ENCODE measurements around the gene MTMR3.
"Not testable (repeated sequence)": the region's sequence is repeated elsewhere in the genome, so short reads cannot be mapped to it uniquely, and the experiment has no call there.

The MTMR3 gene

DNA sequence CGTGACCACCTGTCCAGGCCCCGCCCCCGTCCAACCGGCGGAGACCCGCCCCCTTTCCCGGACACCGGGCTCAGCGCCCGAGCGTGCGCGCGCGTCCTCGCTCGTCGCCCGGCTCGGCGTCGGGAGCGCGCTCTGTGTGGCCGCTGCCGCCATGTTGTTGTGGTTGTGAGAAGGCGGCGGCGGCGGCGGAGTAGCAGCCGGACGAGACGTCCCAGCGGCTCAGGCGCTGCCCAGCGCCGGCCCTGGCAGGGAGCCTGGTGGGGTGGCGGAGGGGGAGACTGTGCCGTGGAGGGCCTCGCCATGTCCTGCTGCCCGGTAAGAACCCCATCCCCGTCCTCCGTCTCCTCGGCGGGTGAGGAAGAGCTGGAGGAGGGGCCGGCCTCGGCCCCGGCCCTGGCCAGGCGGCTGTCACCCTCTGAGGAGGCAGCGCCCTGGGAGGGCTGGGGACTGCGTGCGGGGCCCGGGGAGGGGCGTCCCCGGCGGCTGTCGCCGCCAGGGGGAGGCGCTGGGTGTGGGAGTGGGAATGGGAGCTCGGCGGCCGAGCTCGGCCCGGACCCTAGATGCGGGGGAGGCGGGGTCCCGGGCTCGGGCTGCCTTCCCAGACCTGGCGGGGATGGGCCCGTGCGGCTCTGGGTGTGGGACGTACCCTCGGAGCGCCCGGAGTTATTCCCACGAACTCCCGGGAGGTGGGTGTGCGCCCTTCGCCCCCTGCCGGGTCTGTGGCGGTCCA is at the start of gene MTMR3:
Gene MTMR3 (plus strand): TSS at position 130 of the 730 bp plus-strand sequence. CDS start 87,886 bp downstream, outside the sequence.
- peak; percentile 48 for DNase-seq

GRCh38 chr22:29833392-29833965 is 49.5 kb upstream of the MTMR3 start:
- DNase-seq, result no peak

DNA sequence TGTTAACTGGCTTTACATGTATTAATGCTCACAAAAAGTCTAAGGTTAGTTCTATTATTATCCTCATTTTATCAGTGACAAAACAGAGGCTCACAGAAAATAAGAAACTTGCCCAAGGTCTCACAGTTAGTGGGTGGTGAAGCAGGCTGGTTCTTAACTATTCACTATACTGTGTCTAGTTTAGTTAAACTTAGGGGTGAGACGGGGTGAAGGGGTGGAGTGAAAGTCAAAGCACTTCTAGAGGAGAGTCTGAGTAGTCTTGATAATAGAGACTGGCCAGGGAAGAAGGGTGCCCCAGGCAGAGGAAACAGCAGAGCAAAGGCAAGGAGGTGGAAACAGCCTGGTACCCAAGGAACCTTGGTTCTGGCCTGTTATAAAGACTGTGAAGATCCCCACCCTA is 48.9 kb upstream of the MTMR3 start:
- no peak for DNase-seq

DNA sequence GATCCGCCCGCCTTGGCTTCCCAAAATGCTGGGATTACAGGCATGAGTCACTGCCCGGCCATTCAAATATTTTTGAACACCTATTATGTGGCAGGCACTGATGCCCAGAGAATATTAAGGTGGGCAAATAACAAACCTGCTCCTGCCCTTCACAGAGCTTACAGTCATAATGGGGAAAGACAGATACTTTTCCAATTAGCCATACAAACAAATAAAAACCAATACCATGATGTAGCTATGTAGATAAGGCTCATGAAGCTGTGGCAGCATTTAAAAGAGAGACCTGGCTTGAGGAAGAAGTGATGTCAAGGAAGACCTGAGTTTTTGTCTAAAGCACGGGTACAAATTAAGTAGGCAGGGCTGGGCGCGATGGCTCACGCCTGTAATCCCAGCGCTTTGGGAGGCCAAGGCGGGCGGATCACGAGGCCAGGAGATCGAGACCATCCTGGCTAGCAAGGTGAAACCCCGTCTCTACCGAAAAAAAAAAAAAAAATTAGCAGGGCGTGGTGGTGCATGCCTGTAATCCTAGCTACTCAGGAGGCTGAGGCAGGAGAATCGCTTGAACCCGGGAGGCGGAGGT is 46.1 kb upstream of the MTMR3 start:
- not testable (repeated sequence) for DNase-seq

DNA sequence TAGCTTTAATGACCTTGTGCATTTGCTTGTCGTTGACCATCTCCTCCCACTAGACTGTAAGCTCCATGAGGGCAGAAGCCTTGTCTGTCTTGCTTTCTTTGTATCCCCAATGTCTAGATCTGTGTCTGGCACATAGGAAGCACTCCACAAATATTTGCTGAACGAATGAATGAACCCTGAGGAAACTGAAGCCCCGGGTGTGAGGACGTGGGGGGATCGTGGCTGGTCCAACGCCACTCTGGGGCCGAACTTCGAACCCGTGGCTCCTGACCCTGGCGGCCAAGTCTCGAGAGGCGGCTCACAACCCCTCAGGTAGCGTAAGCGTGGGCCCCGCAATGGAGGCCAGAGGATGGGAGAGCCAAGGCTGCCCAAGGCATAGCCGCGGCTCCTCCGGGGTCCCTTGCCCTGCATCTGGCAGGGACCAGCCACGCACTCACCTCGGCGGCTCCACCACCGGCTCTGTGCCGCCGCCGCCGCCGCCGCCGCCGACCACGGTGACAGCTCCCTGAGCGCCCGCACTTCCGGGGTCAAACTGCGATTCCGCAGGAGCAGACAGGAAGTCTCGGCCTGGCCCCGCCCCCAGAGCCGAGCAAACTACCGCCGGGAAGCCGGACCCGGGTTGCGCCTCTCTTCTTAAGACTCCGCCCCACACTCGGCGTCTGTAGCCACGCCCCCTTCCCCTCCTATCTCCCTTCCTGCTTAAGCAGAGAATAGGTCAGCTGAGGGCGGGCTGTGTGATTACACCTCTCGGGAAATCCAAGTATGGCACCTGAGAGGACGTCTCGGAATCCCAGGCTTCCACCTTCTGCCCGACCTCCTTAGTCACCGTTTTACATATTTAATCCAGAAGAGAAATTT is 45.0 kb upstream of the MTMR3 start, which contains the start of gene ASCC2:
Gene ASCC2 (minus strand): TSS at position 534 of the 858 bp plus-strand sequence. CDS start 5,949 bp downstream, outside the sequence.
- peak; percentile 98 for DNase-seq

DNA sequence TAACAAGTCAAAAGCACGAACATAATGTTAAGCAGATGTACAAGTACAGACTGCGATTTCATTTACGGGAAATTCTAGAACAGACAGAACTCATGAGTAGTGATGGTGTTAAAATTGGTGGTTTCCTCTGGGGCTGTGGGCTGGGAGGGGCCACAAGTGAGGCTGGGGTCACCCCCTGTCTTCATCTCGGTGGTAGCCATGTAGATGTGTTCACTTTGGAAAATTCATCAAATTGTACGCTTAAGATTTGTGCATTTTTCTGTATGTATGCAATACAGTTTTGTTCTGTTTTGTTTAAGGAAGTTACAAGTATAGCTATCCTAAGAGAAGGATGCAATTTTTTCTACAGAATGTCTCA is 44.4 kb upstream of the MTMR3 start:
- no peak for DNase-seq

GRCh38 chr22:29839039-29839438 is 43.9 kb upstream of the MTMR3 start:
- DNase-seq, result no peak

DNA sequence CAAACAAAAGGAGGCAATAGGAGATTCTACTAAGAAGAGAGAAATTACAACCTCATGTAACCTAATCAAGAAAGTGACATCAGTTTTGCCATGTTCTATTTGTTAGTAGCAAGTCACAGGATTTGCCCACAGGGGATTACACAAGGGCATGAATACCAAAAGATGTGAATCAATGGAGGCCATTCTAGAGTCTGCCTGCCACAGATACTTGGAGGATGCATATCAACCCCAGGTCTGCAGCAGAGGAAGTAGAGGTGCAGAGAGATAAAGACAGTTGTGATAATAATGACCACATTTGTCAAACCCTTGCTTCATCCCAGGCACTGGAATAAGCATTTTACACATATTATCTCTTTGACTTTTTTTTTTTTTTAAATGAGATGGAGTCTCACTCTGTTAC is 42.5 kb upstream of the MTMR3 start:
- DNase-seq, result no peak

DNA sequence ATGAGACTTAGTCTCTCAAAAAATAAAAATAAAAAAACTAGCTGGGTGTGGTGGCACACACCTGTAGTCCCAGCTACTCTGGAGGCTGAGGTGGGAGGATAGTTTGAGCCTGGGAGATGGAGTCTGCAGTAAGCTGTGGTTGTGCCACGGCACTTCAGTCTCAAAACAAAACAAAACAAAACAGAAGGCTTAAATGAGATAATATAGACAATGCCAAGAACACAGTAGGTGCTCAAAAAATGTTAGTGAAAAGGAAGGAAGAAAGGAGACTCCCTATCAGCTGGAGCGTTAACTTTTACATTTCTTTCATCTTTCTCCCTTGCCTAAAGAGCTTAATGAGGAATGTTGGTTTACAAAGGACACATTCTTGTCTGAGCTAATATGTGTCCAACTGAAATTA is 40.8 kb upstream of the MTMR3 start:
- DNase-seq, result no peak

DNA sequence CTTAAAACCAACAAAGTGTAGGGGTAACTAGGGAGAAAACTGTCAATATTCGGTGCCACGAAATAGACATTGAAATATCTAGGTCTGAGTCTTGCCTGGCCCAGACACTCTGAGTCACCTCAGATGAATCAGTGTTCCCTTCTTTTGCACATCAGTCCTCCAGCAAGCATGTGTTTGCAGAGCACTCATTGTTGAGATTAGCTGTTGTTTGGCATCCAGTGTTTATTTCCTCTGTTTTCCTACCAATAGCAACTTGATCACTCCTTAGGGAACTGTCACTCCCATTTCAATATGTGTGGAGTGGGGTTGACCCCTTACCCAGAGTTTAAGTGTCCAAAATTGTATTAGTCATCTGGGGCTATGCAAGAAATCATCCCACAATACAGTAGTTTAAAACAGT is 40.2 kb upstream of the MTMR3 start:
- DNase-seq, result no peak

- peak; percentile 51 for DNase-seq
Measured at GRCh38 chr22:29846290-29846689, 36.7 kb upstream of the MTMR3 start.

DNA sequence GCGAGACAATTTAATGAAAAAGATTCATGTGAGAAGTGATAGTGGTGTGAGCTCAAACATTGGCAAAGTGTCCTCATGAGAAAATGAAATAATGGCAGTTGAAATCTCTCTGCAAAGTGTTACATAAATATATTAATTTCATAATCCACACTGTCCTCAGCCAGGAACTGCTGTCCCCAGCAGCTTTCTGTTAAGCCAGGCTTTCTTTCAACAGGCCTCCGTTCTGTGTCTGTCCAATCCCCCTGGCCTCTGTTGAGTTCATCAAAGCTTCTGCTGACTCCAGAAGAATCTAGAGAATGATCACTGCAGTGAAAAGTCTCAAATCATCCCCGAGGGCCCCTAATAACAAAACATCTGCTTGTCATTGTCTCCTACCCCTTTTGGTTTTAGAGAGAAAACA is 34.9 kb upstream of the MTMR3 start:
- DNase-seq, result no peak

GRCh38 chr22:29854432-29854831 is 28.5 kb upstream of the MTMR3 start:
- DNase-seq, result no peak

GRCh38 chr22:29855611-29856181 is 27.3 kb upstream of the MTMR3 start:
- no peak for DNase-seq

DNA sequence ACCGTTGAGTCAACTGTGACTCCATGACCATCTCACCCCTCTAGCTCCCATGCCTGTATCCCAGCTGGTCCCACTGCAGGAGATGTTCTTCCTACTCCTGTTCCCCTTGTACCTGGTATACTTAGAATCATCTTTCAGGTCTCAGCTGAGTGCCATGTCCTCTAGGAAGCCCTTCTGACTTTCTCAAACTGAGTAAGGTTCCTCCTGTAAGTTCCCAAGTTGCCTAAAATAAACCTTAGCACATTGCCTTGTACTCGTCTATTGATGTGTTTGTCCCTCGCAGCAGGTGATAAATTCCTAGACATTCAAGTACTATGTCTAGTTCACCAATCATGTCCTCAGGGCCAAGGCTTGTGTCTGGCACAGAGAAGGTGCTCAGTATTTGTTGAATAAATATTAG is 26.5 kb upstream of the MTMR3 start:
- no peak for DNase-seq

DNA sequence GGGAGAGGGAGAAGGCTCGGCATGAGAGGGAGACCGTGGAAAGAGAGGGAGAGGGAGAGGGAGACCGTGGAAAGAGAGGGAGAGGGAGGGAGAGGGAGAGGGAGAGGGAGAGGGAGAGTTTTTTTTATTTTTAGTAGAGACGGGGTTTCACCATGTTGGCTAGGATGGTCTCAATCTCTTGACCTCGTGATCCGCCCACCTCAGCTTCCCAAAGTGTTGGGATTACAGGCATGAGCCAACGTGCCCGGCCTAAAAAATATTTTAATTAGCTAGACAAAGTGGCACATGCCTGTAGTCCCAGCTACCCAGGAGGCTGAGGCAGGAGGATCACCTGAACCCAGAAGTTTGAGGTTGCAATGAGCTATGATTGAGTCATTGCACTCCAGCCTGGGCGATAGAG is 23.9 kb upstream of the MTMR3 start:
- not testable (repeated sequence) for DNase-seq

DNA sequence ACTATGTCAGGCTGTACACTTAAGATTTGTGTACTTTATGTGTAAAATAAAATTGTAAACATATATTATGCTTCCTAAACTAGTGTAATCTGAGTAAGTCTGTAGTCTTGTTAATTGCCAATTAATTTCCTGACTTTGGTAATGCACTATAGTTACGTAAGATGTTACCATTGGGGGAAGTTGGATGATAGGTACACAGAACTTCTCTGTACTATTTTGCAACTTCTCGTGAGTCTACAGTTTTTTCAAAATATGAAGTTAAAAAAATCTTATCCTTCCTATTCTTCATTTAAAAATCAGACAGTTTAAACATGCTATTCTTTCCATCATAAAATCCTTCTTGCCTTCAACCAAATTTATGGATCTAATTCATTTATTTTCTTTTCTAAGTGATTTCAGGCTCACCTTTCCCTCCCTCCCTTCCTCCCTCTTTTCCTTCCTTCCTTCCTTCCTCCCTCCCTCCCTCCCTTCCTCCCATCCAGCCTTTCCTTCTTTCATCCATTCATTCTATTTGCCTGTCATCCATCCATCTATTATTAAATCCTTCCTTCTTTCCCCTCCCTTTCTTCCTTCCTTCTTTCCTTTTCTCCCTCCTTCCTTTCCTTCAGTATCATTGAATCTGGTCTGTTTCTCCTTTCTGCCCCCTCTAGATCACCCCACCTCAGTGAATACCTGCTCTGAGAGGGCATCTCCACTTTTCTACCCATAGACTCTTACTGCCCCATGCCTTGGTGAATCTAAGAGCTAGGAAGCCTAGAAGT is 22.8 kb upstream of the MTMR3 start:
- DNase-seq, result no peak

DNA sequence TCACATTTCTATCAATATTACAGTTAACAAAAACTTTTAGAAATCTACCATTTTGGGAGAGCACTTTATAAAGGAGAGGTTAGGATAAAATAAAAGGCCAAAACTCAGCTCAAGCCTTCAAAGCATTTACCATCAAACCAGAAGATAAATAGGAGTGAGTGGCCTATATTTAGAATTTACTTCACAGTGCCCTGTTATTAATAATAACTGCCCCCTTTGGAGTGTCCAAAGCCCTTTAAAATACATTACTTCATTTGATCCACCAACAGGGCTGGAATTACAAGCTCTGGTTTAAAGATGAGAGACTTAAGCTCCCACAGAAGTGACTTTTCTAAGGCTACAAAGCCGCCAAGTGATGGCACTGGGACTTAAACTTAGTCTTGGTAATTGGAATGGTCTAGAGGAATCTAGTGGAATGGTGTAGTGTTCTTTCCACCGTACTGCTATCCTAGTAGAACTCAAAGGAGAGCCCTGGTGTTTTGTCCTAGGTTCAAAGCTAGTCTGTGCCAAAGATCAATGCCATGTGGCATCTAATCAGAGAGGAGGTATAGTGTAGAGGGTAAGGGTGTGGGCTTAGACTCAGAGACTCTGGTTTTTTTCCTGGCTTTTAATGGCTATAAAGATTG is 21.2 kb upstream of the MTMR3 start:
- DNase-seq, result no peak

GRCh38 chr22:29865572-29865971 is 17.4 kb upstream of the MTMR3 start:
- not testable (repeated sequence) for DNase-seq

DNA sequence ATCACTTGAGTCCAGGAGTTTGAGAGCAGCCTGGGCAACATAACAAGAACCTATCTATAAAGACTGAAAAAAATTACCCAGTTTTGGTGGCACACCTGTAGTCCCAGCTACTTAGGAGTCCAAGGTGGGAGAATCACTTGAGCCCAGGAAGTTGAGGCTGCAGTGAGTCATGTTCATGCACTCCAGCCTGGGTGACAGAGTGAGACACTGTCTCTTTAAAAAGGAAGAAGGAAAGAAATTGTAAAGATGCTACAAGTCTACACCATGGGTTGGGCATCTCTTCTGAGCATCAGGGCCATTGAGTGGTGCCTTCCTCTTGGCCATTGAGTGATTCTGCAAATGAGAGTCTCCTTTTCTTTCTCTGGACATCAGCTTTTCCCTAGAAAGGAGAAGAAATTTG is 15.7 kb upstream of the MTMR3 start:
- DNase-seq, result no peak

DNA sequence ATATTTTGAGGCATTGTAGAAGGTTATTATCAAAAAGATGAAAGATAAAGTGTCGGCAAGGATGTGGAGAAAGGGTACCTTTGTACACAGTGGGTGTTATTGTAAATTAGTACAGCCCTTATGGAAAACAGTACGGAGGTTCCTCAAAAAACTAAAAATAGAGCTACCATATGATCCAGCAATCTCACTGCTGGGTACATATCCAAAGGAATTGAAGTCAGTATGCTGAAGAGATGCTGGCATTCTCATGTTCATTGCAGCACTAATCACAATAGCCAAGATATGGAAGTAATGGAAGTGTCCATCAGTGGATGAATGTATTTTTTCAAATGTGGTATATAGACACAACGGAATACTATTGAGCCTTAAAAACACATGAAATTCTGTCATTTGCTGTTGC is 15.1 kb upstream of the MTMR3 start:
- no peak for DNase-seq

DNA sequence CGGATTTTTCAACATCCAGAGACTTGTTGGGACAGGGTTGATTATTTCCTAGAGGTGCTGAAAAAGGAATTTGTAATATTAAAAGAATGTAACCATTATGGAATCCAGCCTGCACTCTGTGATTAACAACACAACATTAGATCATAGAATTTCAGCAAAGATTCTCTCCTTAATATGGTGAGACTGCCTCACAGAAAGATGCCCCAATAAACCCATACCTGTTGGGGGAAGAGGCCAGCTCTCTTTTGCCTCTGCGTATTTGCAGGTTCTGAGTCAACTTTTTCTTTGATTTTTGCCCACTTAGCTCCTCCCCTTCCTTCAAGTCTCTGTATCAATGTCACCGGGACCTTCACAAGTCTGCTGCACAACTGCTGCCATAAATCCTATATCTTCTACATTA is 12.4 kb upstream of the MTMR3 start:
- peak; percentile 36 for DNase-seq

Data from NCI-H2171 treated with DMSO at 0.1 percent for 48 hours (cell line).